Superior temporal gyrus (tissue), 1 donor: ENCODE data around the gene KRTAP1-1.
"Not testable (repeated sequence)": the region's sequence is repeated elsewhere in the genome, so short reads cannot be mapped to it uniquely, and the experiment has no call there.

Source experiments
- DNase-seq: peaks from one replicate; pipeline ENCODE4 v3.0.0-alpha.2; 2016; ENCODE audit errors: extremely low spot score

KRTAP1-1 gene, protein sequence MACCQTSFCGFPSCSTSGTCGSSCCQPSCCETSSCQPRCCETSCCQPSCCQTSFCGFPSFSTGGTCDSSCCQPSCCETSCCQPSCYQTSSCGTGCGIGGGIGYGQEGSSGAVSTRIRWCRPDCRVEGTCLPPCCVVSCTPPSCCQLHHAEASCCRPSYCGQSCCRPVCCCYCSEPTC

DNA sequence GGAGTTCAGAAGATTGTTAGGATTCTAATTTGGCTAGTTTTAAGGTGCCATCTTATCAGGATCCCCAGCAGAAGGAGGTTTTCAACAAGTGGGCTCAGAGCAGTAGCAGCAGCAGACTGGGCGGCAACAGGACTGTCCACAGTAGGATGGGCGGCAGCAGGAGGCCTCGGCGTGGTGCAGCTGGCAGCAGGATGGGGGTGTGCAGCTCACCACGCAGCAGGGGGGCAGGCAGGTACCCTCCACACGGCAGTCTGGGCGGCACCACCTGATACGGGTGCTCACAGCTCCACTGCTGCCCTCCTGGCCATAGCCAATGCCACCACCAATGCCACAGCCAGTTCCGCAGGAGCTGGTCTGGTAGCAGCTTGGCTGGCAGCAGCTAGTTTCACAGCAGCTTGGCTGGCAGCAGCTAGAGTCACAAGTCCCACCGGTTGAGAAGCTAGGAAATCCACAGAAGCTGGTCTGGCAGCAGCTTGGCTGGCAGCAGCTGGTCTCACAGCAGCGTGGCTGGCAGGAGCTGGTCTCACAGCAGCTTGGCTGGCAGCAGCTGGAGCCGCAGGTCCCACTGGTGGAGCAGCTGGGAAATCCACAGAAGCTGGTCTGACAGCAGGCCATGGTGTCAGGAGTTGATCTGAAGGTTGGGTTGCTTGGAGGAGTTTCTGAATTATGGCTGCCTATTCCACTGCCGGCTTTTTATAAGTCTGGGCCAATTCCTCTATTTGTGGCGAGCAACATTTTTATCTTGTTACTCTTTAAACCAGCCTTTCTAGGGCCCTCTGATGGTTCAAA is at the start of gene KRTAP1-1:
Gene KRTAP1-1, minus strand, starts transcription at position 668 of the 789 bp plus-strand sequence. Its CDS starts 53 bp downstream, at position 615.
- DNase-seq = not testable (repeated sequence)

DNA sequence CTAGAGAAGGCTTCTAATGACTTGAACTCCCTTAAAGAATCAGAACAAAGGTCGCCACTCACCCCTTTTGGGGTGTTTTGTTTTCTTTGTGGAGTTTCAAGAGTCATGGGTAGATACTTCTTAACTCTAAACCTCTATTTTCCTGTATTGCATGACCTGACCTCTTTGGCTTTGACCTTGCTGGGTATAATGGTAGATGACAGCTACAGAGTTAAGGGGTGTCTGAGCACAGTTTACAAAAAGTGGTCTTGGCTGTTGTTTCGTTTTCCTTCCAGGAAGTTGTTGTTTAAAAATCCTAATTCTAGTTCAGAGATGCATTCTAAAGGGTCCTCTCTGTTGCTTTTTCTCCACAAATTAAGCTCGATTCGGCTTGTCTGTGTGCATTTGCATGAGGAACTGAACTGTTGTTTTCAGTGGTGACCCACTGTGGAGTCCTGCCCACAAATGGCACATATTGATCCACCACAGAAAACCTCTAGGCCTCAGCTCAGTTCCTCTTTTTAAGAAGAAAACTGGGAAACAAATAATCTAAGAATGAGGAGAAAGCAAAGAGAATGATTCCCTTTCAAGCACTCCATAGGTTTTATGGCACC is 47.6 kb upstream of the KRTAP1-1 start:
- not testable (repeated sequence) for DNase-seq

DNA sequence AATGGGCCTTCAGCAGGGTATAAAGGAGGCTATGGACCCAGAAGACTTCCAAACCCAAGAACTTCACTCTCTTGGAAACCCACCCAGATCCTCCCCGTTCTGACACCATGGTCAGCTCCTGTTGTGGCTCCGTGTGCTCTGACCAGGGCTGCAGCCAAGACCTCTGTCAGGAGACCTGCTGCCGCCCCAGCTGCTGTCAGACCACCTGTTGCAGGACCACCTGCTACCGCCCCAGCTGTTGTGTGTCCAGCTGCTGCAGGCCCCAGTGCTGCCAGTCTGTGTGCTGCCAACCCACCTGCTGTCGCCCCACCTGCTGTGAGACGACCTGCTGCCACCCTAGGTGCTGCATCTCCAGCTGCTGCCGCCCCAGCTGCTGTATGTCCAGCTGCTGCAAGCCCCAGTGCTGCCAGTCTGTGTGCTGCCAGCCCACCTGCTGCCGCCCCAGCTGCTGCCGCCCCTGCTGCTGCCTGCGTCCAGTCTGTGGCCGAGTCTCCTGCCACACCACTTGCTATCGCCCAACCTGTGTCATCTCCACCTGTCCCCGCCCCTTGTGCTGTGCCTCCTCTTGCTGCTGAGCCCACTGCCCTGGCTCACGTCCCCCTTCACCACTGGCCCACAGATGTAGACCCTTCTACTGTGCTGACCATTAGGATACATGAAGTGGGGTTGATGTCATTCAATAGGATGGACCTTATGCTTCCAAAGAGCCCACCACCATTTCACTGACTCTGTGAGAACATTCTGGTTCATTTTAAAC is 43.0 kb upstream of the KRTAP1-1 start, which contains the start of gene KRTAP4-7:
Gene KRTAP4-7, plus strand, starts transcription at position 51 of the 757 bp plus-strand sequence. Its CDS starts 57 bp downstream, at position 108.
- DNase-seq = not testable (repeated sequence)

DNA sequence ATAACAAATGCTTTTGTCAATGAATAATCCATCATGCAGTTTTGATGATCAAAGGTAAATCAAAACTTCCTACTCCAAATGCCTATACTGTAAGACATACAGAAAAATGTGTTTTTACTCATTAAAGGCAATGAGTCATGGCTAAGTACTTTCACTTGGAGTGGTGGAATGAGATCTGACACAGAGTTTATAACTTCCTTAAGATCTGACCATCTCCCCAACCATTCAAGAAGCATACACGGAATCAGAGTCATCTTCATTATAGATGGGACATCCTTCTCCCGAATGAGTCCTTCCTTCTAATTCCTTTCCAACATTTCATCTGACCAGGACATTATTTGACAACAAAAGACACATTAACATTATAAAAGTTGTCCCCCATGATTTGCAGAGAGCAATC is 42.2 kb upstream of the KRTAP1-1 start:
- DNase-seq = not testable (repeated sequence)

DNA sequence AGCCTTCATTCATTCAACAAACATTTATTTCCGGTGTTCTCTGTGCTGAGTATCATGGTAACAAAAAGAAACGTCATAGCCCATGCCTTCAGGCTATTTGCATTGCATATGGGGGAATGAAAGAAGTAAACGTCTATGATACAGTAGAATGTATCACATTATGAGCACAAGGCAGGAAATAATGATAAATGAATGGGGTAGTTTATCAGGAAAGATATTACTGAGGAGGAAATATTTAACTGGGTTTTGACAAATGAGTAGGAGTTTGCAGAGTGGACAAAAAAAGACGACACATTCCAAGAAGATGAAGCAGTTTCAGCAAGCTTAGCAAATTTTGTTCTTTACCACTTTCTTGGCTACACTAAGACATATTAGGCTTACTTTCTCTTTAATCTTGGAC is 41.4 kb upstream of the KRTAP1-1 start:
- DNase-seq = no peak

DNA sequence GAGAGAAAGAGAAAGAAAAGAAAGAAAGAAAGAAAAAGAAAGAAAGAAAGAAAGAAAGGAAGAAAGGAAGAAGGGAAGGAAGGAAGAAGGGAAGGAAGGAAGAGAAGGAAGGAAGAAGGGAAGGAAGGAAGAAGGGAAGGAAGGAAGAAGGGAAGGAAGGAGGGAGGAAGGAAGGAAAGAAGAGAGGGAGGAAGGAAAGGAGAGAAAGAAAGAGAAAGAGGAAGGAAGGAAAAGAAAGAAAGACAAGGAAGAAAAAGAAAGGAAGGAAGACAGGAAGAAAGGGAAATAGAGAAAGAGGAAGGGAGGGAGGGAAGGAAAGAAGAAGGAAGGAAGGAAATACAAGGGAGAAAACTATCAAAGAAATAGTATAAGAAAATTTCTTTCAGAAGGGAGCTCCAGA is 35.5 kb upstream of the KRTAP1-1 start:
- no peak for DNase-seq

DNA sequence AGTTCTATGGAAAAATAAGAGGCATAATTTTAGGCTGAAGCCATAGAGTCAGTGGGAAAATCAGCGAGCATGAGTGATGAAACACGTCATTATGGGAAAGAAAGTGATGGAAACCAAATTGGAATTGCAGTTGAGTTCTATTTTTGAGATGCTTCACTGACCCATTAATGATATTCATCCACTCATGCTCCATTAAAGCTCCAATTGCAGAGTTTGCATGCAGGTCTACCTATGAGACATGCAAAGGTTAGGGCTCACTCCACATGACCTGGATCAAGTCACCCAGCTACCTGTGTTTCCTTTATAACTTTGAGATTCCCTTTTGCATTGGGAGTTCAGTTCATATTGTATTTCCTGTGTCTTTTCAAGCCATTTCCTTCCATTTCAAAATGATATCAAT is 32.4 kb upstream of the KRTAP1-1 start:
- no peak for DNase-seq

DNA sequence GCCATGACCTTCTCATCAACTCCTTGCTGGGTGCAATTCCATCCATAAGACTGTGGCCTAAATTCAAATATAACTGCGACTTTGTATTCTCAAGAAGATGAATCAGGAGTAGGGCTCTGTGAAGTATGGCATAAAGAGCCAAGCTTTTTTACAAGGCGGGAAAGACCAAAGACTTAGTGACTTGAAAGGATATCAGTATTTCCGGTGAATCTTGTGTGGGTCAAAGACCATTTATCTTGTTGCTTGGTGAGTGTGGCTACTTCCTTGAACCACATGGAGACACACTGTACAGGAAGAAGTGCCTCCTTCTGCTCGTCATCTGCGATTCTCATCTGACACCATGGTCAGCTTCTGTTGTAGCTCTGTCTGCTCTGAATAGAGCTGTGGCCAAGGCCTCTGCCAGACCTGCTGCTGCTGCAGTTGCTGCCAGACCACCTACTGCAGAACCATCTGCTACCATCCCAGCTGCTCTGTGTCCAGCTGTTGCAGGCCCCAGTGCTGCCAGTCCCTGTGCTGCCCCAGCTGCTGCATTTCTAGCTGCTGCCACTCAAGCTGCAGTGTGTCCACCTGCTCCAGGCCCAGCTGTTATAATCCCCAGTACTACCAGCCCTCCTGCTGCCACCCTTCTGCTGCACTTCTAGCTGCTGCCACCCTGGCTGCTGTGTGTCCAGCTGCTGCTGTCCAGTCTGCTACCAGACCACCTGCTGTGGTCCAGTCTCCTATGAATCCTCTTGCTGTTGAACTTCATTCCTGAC is 30.5 kb upstream of the KRTAP1-1 start:
- no peak for DNase-seq

DNA sequence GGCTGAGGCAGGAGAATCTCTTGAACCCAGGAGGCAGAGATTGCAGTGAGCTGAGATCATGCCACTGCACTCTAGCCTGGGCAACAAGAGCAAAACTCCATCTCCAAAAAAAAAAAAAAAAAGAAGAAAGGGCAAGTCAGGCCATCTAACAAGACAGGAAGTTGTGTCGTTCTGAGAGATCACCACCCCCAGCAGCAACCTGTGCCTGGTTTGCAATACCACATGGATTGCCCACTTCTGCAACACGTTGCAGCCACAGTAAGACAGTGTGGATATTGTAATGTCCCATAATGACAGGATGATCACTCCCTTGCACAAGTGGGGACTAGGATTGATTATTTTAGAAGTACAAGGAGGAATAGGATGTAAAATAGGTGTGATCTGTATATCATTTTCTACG is 27.8 kb upstream of the KRTAP1-1 start:
- no peak for DNase-seq

DNA sequence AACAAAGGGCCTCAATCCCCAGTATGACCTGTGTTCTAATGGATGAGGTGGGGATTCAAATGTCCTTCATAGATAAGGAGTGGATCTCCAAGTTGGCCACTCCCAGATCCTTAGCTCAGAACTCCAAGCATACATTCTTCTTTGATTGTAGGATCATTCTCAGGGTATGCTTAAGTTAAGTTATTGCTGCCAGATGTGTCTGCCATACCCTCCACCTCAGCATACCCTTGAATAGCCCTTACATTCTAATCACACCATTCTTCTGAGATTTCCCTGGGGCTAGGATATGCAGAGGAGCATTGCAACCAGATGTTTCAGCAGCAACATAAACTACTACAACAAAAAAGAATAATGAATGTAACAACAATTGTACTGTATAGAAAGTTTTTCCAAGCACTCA is 26.0 kb upstream of the KRTAP1-1 start:
- DNase-seq = no peak

DNA sequence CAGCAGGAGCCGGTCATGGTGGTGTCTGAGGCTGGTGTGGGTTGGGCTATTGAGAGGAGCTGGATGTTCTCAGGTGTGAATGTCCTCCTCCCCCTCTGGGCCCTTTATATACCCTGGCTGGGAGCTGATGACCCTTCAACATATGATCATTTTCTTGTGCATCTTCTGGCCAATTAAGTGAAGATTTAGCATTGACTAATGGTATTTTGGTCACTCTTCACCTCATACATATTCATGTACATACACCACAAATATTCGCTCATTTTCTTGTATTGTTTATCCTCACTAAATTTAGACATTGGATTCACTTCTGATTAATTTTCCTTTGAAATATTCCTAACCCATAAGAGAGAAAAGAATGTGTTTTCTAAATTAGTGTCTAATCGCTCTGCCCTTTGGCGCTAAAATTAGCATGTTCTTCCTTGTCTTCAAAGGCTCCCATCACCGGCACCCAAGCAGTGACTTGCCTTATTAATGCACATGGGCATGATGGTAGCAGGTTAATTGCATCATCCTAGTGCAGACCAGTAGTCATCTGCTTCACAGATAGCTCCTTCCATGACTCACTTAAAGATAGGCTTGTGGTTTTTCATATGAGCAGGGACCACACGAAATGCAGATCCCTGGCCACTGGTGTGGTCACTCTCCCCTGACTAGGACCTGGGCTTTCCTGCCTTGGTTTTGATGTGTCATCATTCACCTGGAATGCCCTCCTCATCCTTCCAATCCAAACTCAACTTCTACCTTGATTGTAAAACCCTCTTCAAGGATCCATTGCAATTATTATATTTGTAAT is 24.8 kb upstream of the KRTAP1-1 start, which contains the start of gene KRTAP2-4:
Gene KRTAP2-4, minus strand, starts transcription at position 51 of the 796 bp plus-strand sequence. Its CDS starts 34 bp downstream, at position 17.
- no peak for DNase-seq

DNA sequence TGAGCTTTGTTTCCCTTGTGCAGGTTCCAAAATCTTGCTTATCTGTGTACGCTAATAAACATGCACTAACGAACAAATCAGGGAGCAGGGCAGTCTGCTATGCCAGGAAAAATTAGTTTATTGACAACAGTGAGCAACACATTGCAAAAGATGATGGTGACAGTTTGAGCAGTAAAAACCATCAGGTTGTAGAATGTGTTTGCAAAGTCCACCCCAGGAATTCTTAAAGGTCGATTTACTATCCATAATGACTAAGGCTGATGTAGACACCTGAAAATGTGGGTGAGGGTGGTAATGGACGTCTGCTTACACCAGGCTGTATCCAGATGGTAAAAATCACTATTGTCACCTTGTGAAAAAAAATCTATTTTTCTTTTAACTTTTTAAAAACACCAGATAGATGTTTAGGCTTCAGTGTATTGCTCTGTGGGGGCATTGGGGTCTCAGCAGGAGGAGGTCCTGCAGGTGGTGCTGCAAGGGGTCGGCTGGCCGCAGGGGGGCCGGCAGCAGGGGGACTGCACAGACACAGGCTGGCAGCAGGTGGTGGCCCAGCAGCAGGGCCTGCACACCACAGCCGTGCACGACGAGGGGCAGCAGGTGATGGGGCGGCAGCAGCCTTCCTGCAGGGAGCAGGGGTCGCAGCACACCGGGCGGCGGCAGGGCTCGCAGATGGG is 23.9 kb upstream of the KRTAP1-1 start:
- not testable (repeated sequence) for DNase-seq

DNA sequence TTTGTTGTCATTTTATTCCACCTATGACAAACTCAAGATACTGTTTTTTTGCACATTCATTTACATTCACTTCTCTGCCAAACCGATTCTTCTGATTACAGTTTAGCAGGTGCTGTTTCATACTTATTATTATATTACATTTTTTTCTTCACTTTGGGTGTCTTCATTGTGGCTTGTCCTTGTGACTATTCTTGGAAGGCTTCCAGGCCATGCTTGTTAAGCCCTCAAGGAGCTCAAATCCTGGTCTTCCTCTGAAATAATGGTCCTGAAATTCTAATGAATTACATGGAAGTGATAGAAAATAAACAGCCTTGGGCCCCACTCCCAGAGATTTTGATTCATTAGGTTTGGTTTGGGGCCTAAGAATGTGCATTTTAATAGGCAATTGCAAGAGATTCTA is 23.1 kb upstream of the KRTAP1-1 start:
- DNase-seq = no peak

DNA sequence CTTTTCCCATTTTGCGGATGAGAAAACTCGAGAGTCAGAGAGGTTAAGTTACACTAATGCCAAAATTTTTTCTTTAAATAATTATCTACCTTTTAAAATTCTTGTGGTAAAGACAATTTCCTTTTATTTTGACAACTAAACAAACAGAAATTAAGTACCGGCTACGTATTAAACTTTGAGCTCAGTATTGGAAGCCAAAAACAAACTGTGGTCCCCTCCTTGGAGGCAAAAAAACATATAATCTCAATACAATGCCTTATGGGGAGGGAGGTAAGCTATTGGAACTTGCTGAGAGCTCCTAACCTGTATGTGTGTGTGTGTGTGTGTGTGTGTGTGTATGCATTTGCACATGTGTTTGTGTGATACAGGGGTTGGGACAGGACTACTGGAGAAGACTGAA is 22.2 kb upstream of the KRTAP1-1 start:
- DNase-seq = no peak

DNA sequence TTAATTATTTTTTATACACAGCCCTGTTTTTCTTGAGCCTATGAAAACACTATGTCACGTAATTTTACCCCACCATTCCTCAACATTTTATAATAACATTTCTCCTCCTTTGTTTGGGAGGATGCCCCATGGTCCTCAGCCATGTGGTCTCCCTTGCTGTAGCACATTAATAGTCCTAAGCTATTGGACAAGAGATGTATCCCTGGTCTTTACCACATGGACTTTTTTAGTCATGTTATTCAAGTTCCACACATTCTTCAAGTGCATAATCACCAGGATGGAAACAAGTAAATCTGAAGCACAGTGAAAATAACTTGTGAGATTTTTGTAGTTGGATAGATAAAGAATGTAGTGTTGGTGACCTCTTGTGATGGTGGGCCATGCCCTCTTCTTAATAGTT is 20.7 kb upstream of the KRTAP1-1 start:
- no peak for DNase-seq

DNA sequence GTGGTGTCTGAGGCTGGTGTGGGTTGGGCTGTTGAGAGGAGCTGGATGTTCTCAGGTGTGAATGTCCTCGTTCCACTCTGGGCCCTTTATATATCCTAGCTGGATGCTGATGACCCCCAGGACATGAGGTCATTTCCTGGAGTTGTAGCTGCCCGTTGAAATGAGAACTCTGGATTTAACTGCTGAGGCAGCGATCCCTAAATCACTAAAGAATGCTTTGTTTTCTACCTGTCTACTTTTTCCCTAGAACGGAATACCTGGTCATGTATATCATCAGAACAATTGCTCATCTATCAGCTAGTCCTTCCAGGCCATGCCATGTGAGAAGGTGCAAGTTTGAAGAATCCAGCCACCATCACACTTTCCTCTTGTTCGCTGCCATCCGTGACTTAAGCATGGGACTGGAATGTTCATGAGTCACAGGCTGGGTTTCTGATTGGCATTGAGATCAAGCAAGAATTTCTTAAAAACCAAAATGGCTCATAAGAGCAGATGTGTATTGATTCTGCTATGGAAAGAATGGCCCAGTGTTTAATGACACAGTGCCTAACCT is 18.9 kb upstream of the KRTAP1-1 start, which contains the start of gene KRTAP2-3:
Gene KRTAP2-3, minus strand, starts transcription at position 63 of the 553 bp plus-strand sequence. CDS start 64 bp downstream, outside the sequence.
- DNase-seq = no peak

DNA sequence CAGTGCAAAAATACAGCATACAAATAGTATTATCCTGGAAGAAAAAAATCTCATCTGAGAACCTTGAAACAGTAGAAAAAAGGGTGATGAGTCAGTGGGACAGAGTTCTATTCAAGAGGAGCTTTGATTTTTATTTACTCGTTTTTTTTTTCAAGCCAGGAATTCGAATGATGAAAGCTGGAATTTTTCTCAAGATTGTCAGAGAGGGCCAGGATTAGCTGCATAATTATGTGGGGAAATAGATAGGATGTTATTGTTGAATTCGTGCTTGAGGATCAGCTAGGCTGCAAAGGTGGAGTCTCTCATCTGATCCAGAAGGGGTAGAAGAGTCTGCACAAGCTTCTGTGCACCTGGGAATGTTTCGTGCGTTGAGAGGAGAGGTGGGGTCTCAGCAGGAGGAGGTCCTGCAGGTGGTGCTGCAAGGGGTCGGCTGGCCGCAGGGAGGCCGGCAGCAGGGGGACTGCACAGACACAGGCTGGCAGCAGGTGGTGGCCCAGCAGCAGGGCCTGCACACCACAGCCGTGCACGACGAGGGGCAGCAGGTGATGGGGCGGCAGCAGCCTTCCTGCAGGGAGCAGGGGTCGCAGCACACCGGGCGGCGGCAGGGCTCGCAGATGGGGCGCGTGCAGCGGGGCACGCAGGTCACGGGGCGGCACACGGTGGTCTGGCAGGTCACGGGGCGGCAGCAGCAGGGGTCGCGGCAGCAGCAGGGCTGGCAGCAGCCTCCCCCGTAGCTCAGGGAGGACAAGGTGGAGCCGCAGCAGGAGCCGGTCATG is 18.2 kb upstream of the KRTAP1-1 start:
- not testable (repeated sequence) for DNase-seq

DNA sequence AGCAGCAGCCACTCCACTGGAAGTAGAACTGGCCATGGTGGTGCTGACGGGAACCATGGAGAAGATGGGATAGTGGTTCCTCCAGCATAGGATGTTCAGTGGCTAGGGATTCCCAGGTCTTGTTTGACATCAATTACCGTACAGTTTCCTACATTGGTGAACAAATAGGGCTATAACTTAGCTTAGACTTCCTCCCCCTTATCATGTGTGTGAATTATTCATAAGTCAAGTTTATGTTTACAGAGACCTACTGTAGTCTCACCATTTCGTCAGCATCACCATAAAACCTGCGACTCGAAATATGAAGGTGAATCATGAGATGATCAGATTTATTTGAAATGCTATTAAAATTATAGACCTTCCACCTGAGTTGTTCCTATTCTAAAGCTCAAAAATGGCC is 17.5 kb upstream of the KRTAP1-1 start:
- no peak for DNase-seq

DNA sequence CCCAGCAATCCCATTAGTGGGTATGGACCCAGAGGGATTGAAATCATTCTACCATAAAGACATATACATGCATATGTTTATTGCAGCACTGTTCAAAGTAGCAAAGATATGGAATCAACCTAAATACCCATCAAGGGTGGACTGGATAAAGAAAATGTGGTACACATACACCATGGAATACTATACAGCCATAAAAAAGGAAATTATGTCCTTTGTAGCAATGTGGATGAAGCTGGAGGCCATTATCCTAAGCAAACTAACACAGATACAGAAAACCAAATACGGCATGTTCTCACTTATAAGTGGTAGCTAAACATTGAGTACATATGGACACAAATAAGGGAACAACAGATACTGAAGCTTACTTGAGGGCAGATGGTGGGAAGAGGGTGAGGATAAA is 16.3 kb upstream of the KRTAP1-1 start:
- DNase-seq = no peak
